ENCODE results near the gene TBCB. TPM values are rescaled to one million over a fixed set of nuclear protein-coding genes. Genes with fewer than 3 reads are reported as not detected.
"Not testable (repeated sequence)": the region's sequence is repeated elsewhere in the genome, so short reads cannot be mapped to it uniquely, and the experiment has no call there.

Gene TBCB
- 236 TPM for polyA plus RNA-seq (2013, experiment 1 of 4)
- polyA plus RNA-seq (2013, experiment 2 of 4): 209 TPM
- 213 TPM for polyA plus RNA-seq (2013, experiment 3 of 4)
- polyA plus RNA-seq (2013, experiment 4 of 4): 224 TPM

GRCh38 chr19:36115453-36116343, at the start of gene TBCB:
TSS of gene TBCB (plus strand) at chr19:36115468. CDS start at chr19:36115561, 93 bp downstream.
- H3K27ac ChIP-seq (ENCODE audit: insufficient read depth, low read depth, low read length, poor library complexity, severe bottlenecking): peak within 1 kb of the TSS; percentile 88
- no peaks in the 10 kb centered on the region for H3K9me3 ChIP-seq (ENCODE audit: control insufficient read depth, low read length)
- peak within 1 kb of the TSS; percentile 87 for H3K4me3 ChIP-seq (ENCODE audit: insufficient read depth, low read depth, low read length)
- no peaks in the 10 kb centered on the region for H3K27me3 ChIP-seq (ENCODE audit: control insufficient read depth, insufficient read depth, low read length, poor library complexity, severe bottlenecking)
- WGBS, 2 experiments: 5 to 6% methylated on average over 59 of the region's 59 CpGs
- peaks cover 24% of the 10 kb centered on the region for H3K4me1 ChIP-seq (ENCODE audit: control insufficient read depth, insufficient read depth, low read length)
- H3K36me3 ChIP-seq (ENCODE audit: control insufficient read depth, insufficient read depth, low read length): peaks cover 11% of the 10 kb centered on the region

GRCh38 chr19:36067681-36068080, 47.6 kb upstream of the TBCB start:
- H3K36me3 ChIP-seq (ENCODE audit: control insufficient read depth, insufficient read depth, low read length): peaks cover 39% of the 10 kb centered on the region
- H3K4me1 ChIP-seq (ENCODE audit: control insufficient read depth, insufficient read depth, low read length): no peaks in the 10 kb centered on the region
- no peaks in the 10 kb centered on the region for H3K9me3 ChIP-seq (ENCODE audit: control insufficient read depth, low read length)
- no peak overlapping the region for H3K4me3 ChIP-seq (ENCODE audit: insufficient read depth, low read depth, low read length)
- 93 to 95% methylated on average over 11 of the region's 11 CpGs for WGBS, 2 experiments
- no peaks in the 10 kb centered on the region for H3K27me3 ChIP-seq (ENCODE audit: control insufficient read depth, insufficient read depth, low read length, poor library complexity, severe bottlenecking)
- H3K27ac ChIP-seq (ENCODE audit: insufficient read depth, low read depth, low read length, poor library complexity, severe bottlenecking): no peak overlapping the region

- 96 to 98% methylated on average over 54 to 56 of the region's 57 CpGs for WGBS, 2 experiments
- H3K9me3 ChIP-seq (ENCODE audit: control insufficient read depth, low read length); H3K4me3 ChIP-seq (ENCODE audit: insufficient read depth, low read depth, low read length); H3K27ac ChIP-seq (ENCODE audit: insufficient read depth, low read depth, low read length, poor library complexity, severe bottlenecking); H3K4me1 ChIP-seq (ENCODE audit: control insufficient read depth, insufficient read depth, low read length); H3K27me3 ChIP-seq (ENCODE audit: control insufficient read depth, insufficient read depth, low read length, poor library complexity, severe bottlenecking): not testable (repeated sequence)
- peaks cover 39% of the 10 kb centered on the region for H3K36me3 ChIP-seq (ENCODE audit: control insufficient read depth, insufficient read depth, low read length)
Measured at GRCh38 chr19:36068810-36069499, 46.3 kb upstream of the TBCB start.

- H3K9me3 ChIP-seq (ENCODE audit: control insufficient read depth, low read length): no peaks in the 10 kb centered on the region
- no peak overlapping the region for H3K4me3 ChIP-seq (ENCODE audit: insufficient read depth, low read depth, low read length)
- H3K36me3 ChIP-seq (ENCODE audit: control insufficient read depth, insufficient read depth, low read length): peaks cover 44% of the 10 kb centered on the region
- no peak overlapping the region for H3K27ac ChIP-seq (ENCODE audit: insufficient read depth, low read depth, low read length, poor library complexity, severe bottlenecking)
- WGBS, 2 experiments: 89 to 90% methylated on average over 8 of the region's 8 CpGs
- H3K4me1 ChIP-seq (ENCODE audit: control insufficient read depth, insufficient read depth, low read length): no peaks in the 10 kb centered on the region
- no peaks in the 10 kb centered on the region for H3K27me3 ChIP-seq (ENCODE audit: control insufficient read depth, insufficient read depth, low read length, poor library complexity, severe bottlenecking)
Measured at GRCh38 chr19:36072081-36072480, 43.2 kb upstream of the TBCB start.

- WGBS, 2 experiments: 88 to 89% methylated on average over 10 of the region's 10 CpGs
- Histone ChIP-seq H3K27me3 (ENCODE audit: control insufficient read depth, insufficient read depth, low read length, poor library complexity, severe bottlenecking) (no peaks in the 10 kb centered on the region), H3K9me3 (ENCODE audit: control insufficient read depth, low read length) (no peaks in the 10 kb centered on the region), H3K4me3 (ENCODE audit: insufficient read depth, low read depth, low read length) (no peak overlapping the region), H3K36me3 (ENCODE audit: control insufficient read depth, insufficient read depth, low read length) (peaks cover 37% of the 10 kb centered on the region), H3K27ac (ENCODE audit: insufficient read depth, low read depth, low read length, poor library complexity, severe bottlenecking) (no peak overlapping the region), H3K4me1 (ENCODE audit: control insufficient read depth, insufficient read depth, low read length) (no peaks in the 10 kb centered on the region)
Measured at GRCh38 chr19:36073121-36073876, 42.0 kb upstream of the TBCB start.

- no peak overlapping the region for H3K27ac ChIP-seq (ENCODE audit: insufficient read depth, low read depth, low read length, poor library complexity, severe bottlenecking)
- no peak overlapping the region for H3K4me3 ChIP-seq (ENCODE audit: insufficient read depth, low read depth, low read length)
- H3K9me3 ChIP-seq (ENCODE audit: control insufficient read depth, low read length): no peaks in the 10 kb centered on the region
- 90 to 100% methylated on average over 3 of the region's 3 CpGs for WGBS, 2 experiments
- no peaks in the 10 kb centered on the region for H3K27me3 ChIP-seq (ENCODE audit: control insufficient read depth, insufficient read depth, low read length, poor library complexity, severe bottlenecking)
- H3K4me1 ChIP-seq (ENCODE audit: control insufficient read depth, insufficient read depth, low read length): no peaks in the 10 kb centered on the region
- peaks cover 49% of the 10 kb centered on the region for H3K36me3 ChIP-seq (ENCODE audit: control insufficient read depth, insufficient read depth, low read length)
Measured at GRCh38 chr19:36079389-36079945, 35.8 kb upstream of the TBCB start.

GRCh38 chr19:36081385-36081784, 33.9 kb upstream of the TBCB start:
- no peak overlapping the region for H3K4me3 ChIP-seq (ENCODE audit: insufficient read depth, low read depth, low read length)
- WGBS, 2 experiments: 92 to 94% methylated on average over 3 of the region's 3 CpGs
- peaks cover 50% of the 10 kb centered on the region for H3K36me3 ChIP-seq (ENCODE audit: control insufficient read depth, insufficient read depth, low read length)
- H3K27me3 ChIP-seq (ENCODE audit: control insufficient read depth, insufficient read depth, low read length, poor library complexity, severe bottlenecking): no peaks in the 10 kb centered on the region
- H3K4me1 ChIP-seq (ENCODE audit: control insufficient read depth, insufficient read depth, low read length): no peaks in the 10 kb centered on the region
- no peaks in the 10 kb centered on the region for H3K9me3 ChIP-seq (ENCODE audit: control insufficient read depth, low read length)
- H3K27ac ChIP-seq (ENCODE audit: insufficient read depth, low read depth, low read length, poor library complexity, severe bottlenecking): no peak overlapping the region

GRCh38 chr19:36081894-36082293, 33.4 kb upstream of the TBCB start:
- WGBS, 2 experiments: 95 to 97% methylated on average over 7 of the region's 7 CpGs
- H3K27me3 ChIP-seq (ENCODE audit: control insufficient read depth, insufficient read depth, low read length, poor library complexity, severe bottlenecking): no peaks in the 10 kb centered on the region
- H3K9me3 ChIP-seq (ENCODE audit: control insufficient read depth, low read length): no peaks in the 10 kb centered on the region
- H3K36me3 ChIP-seq (ENCODE audit: control insufficient read depth, insufficient read depth, low read length): peaks cover 55% of the 10 kb centered on the region
- no peaks in the 10 kb centered on the region for H3K4me1 ChIP-seq (ENCODE audit: control insufficient read depth, insufficient read depth, low read length)
- H3K27ac ChIP-seq (ENCODE audit: insufficient read depth, low read depth, low read length, poor library complexity, severe bottlenecking): no peak overlapping the region
- H3K4me3 ChIP-seq (ENCODE audit: insufficient read depth, low read depth, low read length): no peak overlapping the region

GRCh38 chr19:36082916-36083315, 32.4 kb upstream of the TBCB start:
- Histone ChIP-seq H3K9me3 (ENCODE audit: control insufficient read depth, low read length) (no peaks in the 10 kb centered on the region), H3K36me3 (ENCODE audit: control insufficient read depth, insufficient read depth, low read length) (peaks cover 55% of the 10 kb centered on the region), H3K27me3 (ENCODE audit: control insufficient read depth, insufficient read depth, low read length, poor library complexity, severe bottlenecking) (no peaks in the 10 kb centered on the region), H3K4me1 (ENCODE audit: control insufficient read depth, insufficient read depth, low read length) (no peaks in the 10 kb centered on the region), H3K27ac (ENCODE audit: insufficient read depth, low read depth, low read length, poor library complexity, severe bottlenecking) (no peak overlapping the region), H3K4me3 (ENCODE audit: insufficient read depth, low read depth, low read length) (no peak overlapping the region)
- 94 to 96% methylated on average over 13 of the region's 13 CpGs for WGBS, 2 experiments

Measured in ectodermal cell (in vitro differentiated cells).